Esophagus squamous epithelium (tissue), 5 donors: ENCODE results near the gene FNBP1. TPM values are rescaled to one million over a fixed set of nuclear protein-coding genes. Genes with fewer than 3 reads are reported as not detected.
"Not testable (repeated sequence)": the region's sequence is repeated elsewhere in the genome, so short reads cannot be mapped to it uniquely, and the experiment has no call there.

Source experiments
- DNase-seq: peaks from one replicate; lab custom pipeline; 2025; lab: John Stamatoyannopoulos, UW
- H3K27ac ChIP-seq, 4 donors: fragments of 200-600 bp; sonication (generic); one replicate each; pipeline ENCODE4 v1.5.1; 2016 to 2019; ENCODE audit warnings: mild to moderate bottlenecking in 1 of 4
- H3K27me3 ChIP-seq, 4 donors: fragments of 200-600 bp; sonication (generic); 1 replicate in 3 of 4; 2 replicates in 1 of 4; pipeline versions ENCODE4 v1.5.1 to v1.6.0; 2017 to 2021; ENCODE audit warnings: antibody characterized with exemption in 1 of 4
- H3K36me3 ChIP-seq, 3 donors: fragments of 200-600 bp; sonication (generic); one replicate each; pipeline ENCODE4 v1.5.1; 2016 to 2019
- H3K4me1 ChIP-seq, 3 donors: fragments of 200-600 bp; sonication (generic); one replicate each; pipeline ENCODE4 v1.5.1; 2017 to 2019
- H3K4me3 ChIP-seq, 4 donors: fragments of 200-600 bp; sonication (generic); 1 replicate in 3 of 4; 2 replicates in 1 of 4; pipeline ENCODE4 v1.5.1; 2016 to 2019; ENCODE audit warnings: mild to moderate bottlenecking in 2 of 4, moderate library complexity in 1 of 4
- H3K9me3 ChIP-seq, 3 donors: fragments of 200-600 bp; sonication (generic); one replicate each; pipeline ENCODE4 v1.5.1; 2016 to 2019
- CTCF ChIP-seq, 6 experiments: fragments of 450-650 bp in 4 of 6; fragments of 200-600 bp in 2 of 6; sonication (generic) in 2 of 6; IDR thresholded peaks; one replicate each; pipeline ENCODE4 v1.5.1; 2016 to 2019; ENCODE audit warnings: antibody characterized with exemption in 6 of 6, mild to moderate bottlenecking in 4 of 6, moderate library complexity in 4 of 6
- POLR2A ChIP-seq, 4 donors: fragments of 450-650 bp; IDR thresholded peaks; one replicate each; pipeline ENCODE4 v1.6.1; 2017; ENCODE audit warnings: antibody characterized with exemption in 4 of 4, mild to moderate bottlenecking in 4 of 4, moderate library complexity in 3 of 4
- WGBS, 2 donors: methylation state at CpG; one replicate each; pipeline ENCODE4 v1.1.5; 2018; 5-methylcytosine and 5-hydroxymethylcytosine counted together
- intact Hi-C: fragments of 100-400 bp; cut with DNase I; formaldehyde crosslinking; loops from one replicate; pipeline ENCODE4 v1.15.0; 2022
- total RNA-seq, 4 donors: library from RNA; depleted of rRNA; stranded (reverse); fragments of >200 nt; gene quantifications; one replicate each; pipeline ENCODE4 v1.1.0, GENCODE V29; 2016
- donor health status: DM: yes; HTN: yes; CAD: no.

The FNBP1 gene
- total RNA-seq, 4 donors from 2014 or later = 19.7 to 47.7 (median 26.2) TPM

- no peaks in the 10 kb centered on the region for H3K27me3 ChIP-seq
- no peak for TF ChIP-seq POLR2A (IDR thresholded peaks at IDR 0.05)
- TF ChIP-seq CTCF (IDR thresholded peaks at IDR 0.05) = no peak
- H3K4me3 ChIP-seq = no peak overlapping the region
- 38 to 47% methylated on average over 5 of the region's 5 CpGs for WGBS, 2 donors
- H3K9me3 ChIP-seq = no peaks in the 10 kb centered on the region
- peak overlapping the region in 2 of 4 donors; percentile 18 to 54 for H3K27ac ChIP-seq
- DNase-seq = no peak
- intact Hi-C loops = no loop called here
- peaks cover 0 to 42% (median 6%) of the 10 kb centered on the region in 3 donors for H3K4me1 ChIP-seq
- H3K36me3 ChIP-seq = no peaks in the 10 kb centered on the region
Measured at GRCh38 chr9:130010151-130010988, 32.6 kb downstream of the FNBP1 start.

- H3K27me3 ChIP-seq, intact Hi-C loops, H3K36me3 ChIP-seq, DNase-seq, H3K4me3 ChIP-seq, H3K9me3 ChIP-seq: not testable (repeated sequence)
- 92 to 95% methylated on average over 7 to 10 of the region's 10 CpGs for WGBS, 2 donors
- Histone ChIP-seq H3K4me1 (peaks cover 0 to 42% (median 6%) of the 10 kb centered on the region in 3 donors), H3K27ac (peak overlapping the region in 1 of 4 donors; percentile 5)
Measured at GRCh38 chr9:130009546-130009945, 33.4 kb downstream of the FNBP1 start.

- Histone ChIP-seq H3K4me3 (no peak overlapping the region), H3K27ac (peak overlapping the region in 2 of 4 donors; percentile 43 to 46), H3K9me3 (no peaks in the 10 kb centered on the region), H3K4me1 (peaks cover 0 to 47% (median 6%) of the 10 kb centered on the region in 3 donors), H3K27me3 (no peaks in the 10 kb centered on the region), H3K36me3 (no peaks in the 10 kb centered on the region)
- 70 to 76% methylated on average over 4 of the region's 5 CpGs for WGBS, 2 donors
- DNase-seq = no peak
- intact Hi-C loops = no loop called here
- no peak for TF ChIP-seq POLR2A (IDR thresholded peaks at IDR 0.05)
- TF ChIP-seq CTCF (IDR thresholded peaks at IDR 0.05) = no peak
Measured at GRCh38 chr9:130008538-130008937, 34.5 kb downstream of the FNBP1 start.

- 85 to 92% methylated on average over 6 of the region's 6 CpGs for WGBS, 2 donors
Measured at GRCh38 chr9:130006952-130007351, 36.0 kb downstream of the FNBP1 start.

GRCh38 chr9:130003943-130004552, 38.9 kb downstream of the FNBP1 start:
- H3K4me1 ChIP-seq = peaks cover under 1 to 48% (median 4%) of the 10 kb centered on the region in 3 donors
- intact Hi-C loops = no loop called here
- WGBS, 2 donors = 76 to 80% methylated on average over 7 to 8 of the region's 8 CpGs
- H3K27ac ChIP-seq = no peak overlapping the region
- TF ChIP-seq CTCF (IDR thresholded peaks at IDR 0.05) (no peak), POLR2A (IDR thresholded peaks at IDR 0.05) (no peak)
- H3K36me3 ChIP-seq = peaks cover 0 to 4% (median 0%) of the 10 kb centered on the region in 3 donors
- no peaks in the 10 kb centered on the region for H3K9me3 ChIP-seq
- no peak for DNase-seq
- H3K4me3 ChIP-seq = no peak overlapping the region
- no peaks in the 10 kb centered on the region for H3K27me3 ChIP-seq

More at GRCh38 chr9:130006952-130007351, 36.0 kb downstream of the FNBP1 start:
- DNase-seq, H3K4me3 ChIP-seq, H3K36me3 ChIP-seq, H3K27me3 ChIP-seq, H3K9me3 ChIP-seq, intact Hi-C loops: not testable (repeated sequence)
- Histone ChIP-seq H3K27ac (peak overlapping the region in 2 of 4 donors; percentile 46 to 49), H3K4me1 (peaks cover 0 to 47% (median 6%) of the 10 kb centered on the region in 3 donors)

GRCh38 chr9:130002320-130002719, 40.7 kb downstream of the FNBP1 start:
- peaks cover 0 to 4% (median 0%) of the 10 kb centered on the region in 3 donors for H3K36me3 ChIP-seq
- no peaks in the 10 kb centered on the region for H3K9me3 ChIP-seq
- no peak overlapping the region for H3K4me3 ChIP-seq
- intact Hi-C loops = no loop called here
- WGBS, 2 donors = 92 to 93% methylated on average over 5 of the region's 5 CpGs
- H3K4me1 ChIP-seq = peaks cover 6 to 50% (median 9%) of the 10 kb centered on the region in 3 donors
- no peak for DNase-seq
- TF ChIP-seq CTCF (IDR thresholded peaks at IDR 0.05) (no peak), POLR2A (IDR thresholded peaks at IDR 0.05) (no peak)
- H3K27me3 ChIP-seq = no peaks in the 10 kb centered on the region
- H3K27ac ChIP-seq = no peak overlapping the region
